HG02938 (cell line): ENCODE results near the gene DTX3.
"Not testable (repeated sequence)": the region's sequence is repeated elsewhere in the genome, so short reads cannot be mapped to it uniquely, and the experiment has no call there.

Source experiments
- ATAC-seq: cut with Tn5 transposase; IDR thresholded peaks from one replicate; pipeline ENCODE4 v1.9.1; 2021; ENCODE audit warnings: mild to moderate bottlenecking, moderate library complexity; ENCODE audit not compliant: unreplicated experiment

DTX3 gene

DNA sequence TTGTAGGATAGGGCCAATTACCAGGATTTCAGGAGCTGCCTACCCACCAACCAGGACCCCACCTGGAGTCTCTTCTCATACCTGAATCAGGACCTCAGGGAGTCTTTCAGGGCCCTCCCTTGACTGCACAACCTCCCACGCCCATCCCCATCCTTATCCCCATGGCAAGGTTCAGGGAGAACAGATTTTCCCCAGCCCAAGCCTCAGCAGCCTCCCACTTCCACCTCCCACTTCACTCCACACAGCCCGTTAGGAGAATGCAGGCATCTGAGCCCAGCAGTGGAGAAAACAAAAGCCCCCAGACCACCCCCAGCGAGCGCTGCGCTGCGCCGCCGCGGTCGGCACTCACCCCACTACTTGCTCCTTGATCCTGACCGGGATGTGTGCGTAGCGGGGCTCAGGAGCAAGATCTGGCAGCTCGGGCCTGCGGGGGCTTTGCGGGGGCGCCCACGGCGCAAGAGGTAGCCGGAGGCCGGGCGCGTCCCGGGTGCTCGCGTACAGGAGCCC lies 27.0 kb downstream of the DTX3 start:
- ATAC-seq: no peak

DNA sequence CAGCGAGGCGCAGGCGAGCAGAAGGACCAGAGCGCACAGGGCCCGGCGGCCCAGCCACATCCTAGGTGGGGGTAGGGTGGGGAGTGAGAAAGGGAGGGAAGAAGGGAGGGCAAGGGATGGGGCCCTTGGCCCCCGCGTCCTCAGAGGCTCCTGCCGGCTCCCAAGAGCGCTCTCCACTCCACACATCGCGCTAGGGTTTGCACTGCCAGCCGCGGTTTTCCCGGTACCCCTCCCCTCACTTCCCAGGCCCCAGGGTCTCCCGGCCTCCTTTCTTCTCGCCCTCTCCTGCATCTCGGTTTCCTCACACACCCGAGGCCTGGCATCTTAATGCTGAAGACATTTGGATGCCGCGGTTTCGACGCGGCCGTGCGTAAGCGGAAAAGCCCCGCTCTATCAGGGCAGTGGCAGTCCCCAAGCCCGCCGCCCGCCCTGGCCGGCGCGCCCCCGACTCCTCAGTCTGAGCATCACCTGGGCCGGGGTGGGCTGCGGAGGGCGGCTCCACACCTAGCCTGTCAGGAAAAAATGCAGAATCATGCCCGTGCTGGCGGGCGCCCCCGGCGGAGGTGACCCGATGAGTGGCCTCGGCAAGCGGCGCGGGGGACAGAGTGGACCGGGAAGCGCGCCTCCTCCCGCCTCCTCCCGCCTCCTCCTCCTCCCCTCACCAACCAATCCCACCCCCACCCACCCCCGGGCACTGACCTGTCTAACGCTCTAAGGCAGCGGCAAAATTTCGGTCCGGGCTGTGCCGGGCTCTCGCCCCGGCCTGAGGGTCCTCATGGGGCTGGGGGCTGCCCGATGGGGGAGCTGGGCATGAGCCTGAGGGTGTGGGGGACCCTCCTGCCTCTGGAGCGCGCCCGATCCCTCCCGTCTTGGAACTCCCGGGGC lies 27.7 kb downstream of the DTX3 start:
- ATAC-seq: no peak

DNA sequence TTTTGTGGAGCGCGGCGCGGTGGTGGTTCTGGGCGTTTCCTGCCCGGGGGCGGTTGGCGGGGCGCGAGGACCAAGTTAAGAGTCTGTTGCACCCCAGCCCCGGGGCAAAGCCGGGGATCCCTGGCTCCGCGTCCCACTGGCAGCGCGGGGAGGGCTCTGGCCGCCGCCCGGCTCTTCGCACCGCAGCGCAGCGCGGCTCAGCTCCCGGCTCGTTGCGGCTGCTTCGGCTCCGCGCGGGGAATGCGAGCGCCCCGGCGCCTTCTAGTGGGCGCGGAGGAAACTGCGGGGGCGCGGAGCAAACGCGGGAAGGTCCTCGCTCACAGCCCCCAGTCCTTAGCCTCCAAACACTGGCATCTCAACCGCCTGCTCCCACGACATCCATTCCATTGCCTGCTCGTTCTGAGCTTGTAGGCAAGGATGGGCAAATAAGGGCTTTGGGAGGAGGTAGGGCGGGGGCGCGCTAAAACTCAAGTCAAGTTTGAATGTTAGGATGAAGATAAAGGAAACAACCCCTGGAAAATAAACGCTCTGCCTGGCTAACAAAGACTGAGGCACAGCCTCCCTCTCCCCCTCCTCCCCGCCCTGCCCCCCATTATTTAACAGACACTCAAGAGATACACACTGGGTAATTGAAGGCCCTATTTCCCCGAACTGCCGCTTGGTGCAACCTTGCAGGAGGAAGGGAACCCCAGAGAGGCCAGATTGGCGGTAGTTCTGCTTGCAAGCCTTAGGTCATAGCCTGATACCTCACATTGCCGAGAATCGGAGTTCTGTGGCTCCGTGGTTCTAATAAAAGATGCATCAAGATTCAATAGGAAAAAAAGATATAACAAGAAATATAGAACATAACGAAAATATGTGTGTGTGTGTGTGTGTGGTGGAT lies 28.6 kb downstream of the DTX3 start, which contains the start of gene B4GALNT1:
Gene B4GALNT1 (minus strand): TSS at position 244 of the 883 bp plus-strand sequence. CDS start 1,069 bp downstream, outside the sequence.
- no peak for ATAC-seq

DNA sequence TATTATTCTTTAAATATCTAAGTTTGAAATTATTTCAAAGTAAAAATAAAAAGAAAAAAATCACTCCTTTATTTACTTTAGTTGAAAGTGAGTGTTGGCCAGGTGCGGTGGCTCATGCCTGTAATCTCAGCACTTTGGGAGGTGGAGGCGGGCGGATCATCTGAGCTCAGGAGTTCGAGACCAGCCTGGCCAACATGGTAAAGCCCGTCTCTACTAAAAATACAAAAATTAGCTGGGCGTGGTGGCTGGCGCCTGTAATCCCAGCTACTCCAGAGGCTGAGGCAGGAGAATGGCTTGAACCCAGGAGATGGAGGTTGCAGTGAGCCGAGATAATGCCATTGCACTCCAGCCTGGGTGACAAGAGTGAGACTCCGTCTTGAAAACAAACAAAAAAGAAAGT lies 32.1 kb downstream of the DTX3 start:
- not testable (repeated sequence) for ATAC-seq

DNA sequence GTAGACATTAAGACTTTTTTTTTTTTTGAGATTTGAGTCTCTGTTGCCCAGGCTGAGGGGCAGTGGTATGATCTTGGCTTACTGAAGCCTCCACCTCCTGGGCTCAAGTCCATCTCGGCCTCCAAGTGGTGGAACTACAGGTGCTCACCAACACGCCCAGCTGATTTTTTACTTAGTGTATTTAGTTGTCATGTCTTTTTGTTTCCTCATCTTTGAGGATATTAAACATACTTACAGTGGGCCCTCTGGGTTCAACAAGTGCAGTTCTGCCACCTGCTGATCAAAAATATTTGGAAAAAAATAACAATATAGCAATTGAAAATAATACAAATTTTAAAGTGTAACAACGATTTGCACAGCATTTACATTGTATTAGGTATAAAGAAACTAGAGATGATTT lies 32.7 kb downstream of the DTX3 start:
- ATAC-seq: no peak

DNA sequence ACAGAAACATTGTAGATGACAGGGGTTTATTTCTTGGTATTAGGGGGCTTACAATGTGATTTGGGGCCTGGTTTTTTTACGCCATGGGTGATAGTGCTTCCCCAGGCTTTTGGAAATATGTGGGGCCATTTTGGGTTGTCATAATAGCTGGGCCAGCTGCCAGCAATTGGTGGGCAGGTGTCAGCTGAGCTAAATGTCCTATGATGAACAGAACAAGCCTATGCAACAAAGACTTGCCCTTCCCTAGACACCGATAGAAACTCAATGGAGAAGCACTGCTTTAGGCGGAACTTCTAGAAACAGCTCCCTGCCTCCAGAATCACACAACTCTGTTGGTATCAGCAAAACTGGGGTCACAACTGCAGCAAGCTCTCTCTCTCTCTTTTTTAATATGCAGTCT lies 33.5 kb downstream of the DTX3 start:
- ATAC-seq: no peak

DNA sequence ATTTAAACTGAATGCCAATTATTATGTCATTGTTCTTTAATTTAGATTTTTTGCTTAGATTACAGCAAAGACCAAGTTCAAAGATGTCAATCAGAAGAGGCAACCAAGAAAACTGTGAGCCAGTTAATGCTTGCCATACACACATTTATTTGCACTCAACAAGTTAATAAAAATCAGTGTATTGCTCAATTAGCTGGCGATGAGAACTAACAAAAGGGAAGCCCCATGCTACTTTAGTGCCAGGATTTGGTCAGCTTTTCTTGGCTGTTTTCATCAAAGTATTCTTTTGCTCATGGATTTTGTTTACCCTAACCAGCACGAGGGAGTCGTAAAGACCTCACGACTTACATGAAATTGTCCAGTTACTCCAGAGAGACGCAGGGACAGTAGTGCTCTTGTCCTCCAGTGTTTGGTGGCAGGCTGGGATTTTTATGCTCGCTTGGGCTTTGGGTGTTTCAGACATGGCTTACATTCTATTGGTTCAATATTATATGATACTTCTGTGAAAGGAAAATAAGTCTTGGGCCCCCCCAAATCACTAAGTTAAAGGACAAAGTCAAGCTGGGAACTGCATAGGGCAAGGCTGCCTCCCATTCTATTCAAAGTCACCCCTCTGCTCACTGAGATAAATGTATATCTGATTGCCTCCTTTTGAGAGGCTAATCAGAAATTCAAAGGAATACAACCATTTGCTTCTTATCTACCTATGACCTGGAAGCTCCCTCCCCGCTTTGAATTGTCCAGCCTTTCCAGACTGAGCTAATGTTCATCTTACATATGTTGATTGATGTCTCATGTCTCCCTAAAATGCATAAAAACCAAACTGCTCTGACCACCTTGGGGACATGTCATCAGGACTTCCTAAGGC lies 35.8 kb downstream of the DTX3 start:
- no peak for ATAC-seq

DNA sequence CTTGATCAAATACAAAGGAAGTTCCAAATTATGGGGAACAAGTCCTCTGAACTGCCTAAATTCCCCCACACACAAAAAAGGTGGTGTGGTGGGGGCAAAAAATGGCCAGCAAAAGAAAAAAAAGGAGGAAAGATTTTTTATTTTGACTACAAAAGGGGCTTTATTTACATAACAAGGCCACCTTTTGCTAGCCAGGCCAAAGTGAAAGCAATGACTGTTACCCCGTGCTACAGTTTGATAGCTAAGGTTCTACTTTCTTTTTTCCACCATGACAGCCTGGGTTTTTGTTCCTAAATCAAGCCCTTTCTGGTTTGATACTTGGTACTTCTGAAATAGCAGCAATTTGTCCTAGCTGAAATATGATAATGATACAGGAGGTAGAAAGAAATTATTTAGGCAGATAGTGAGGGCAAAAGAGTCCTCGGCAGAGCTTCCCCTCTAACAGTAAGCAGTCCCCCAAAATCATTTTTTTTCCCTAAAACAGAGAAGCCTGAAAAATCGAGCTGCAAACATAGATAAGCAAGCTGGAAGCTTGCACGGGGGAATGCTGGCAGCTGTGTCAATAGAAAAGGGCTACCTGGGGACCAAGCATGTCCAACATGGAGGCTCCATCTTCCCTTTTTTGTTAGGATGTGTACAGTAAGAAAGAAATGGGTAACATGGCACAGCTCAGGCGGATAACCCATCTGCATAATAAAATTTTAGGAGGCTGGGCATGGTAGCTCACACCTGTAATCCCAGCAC lies 37.2 kb downstream of the DTX3 start:
- no peak for ATAC-seq

DNA sequence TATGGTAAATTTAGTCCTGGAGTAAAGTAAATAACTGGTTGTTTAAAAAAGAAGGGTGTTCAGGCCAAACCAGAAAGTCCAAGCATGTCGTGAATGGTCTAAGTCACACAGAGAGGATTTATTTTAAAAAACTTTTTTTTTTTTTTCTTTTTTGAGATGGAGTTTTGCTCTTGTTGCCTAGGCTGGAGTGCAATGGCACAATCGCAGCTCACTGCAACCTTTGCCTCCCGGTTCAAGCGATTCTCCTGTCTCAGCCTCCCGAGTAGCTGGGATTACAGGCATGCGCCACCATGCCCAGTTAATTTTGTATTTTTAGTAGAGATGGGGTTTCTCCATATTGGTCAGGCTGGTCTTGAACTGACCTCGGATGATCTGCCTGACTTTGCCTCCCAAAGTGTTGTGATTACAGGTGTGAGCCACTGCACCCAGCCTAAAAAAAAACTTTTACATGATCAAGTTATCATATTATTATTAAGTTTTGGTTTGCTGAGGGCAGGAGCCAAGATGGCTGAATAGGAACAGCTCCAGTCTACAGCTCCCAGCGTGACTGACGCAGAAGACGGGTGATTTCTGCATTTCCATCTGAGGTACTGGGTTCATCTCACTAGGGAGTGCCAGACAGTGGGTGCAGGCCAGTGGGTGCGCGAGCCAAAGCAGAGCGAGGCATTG lies 41.5 kb downstream of the DTX3 start:
- ATAC-seq: not testable (repeated sequence)

DNA sequence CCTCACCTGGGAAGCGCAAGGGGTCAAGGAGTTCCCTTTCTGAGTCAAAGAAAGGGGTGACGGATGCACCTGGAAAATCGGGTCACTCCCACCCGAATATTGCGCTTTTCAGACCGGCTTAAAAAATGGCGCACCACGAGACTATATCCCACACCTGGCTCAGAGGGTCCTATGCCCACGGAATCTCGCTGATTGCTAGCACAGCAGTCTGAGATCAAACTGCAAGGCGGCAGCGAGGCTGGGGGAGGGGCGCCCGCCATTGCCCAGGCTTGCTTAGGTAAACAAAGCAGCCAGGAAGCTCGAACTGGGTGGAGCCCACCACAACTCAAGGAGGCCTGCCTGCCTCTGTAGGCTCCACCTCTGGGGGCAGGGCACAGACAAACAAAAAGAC lies 42.0 kb downstream of the DTX3 start:
- ATAC-seq: not testable (repeated sequence)

DNA sequence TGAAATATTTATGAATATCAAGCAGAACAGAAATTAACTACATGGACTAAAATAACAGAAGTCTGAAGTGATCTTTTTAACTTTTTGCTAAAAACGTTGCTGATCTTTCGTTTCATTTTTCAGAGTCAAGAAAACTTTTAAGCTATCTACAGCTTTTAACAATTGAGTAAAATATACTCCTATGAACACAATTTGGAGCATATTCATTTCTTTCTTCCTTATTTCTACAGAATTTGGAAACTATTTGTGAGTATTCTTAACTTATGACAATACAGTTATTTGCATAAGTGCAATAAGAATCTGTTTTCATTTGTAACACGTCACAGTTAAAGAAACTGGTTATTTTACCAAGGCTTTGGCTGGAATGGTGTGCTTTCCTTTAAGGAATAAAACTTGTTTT lies 49.4 kb downstream of the DTX3 start:
- ATAC-seq: no peak

DNA sequence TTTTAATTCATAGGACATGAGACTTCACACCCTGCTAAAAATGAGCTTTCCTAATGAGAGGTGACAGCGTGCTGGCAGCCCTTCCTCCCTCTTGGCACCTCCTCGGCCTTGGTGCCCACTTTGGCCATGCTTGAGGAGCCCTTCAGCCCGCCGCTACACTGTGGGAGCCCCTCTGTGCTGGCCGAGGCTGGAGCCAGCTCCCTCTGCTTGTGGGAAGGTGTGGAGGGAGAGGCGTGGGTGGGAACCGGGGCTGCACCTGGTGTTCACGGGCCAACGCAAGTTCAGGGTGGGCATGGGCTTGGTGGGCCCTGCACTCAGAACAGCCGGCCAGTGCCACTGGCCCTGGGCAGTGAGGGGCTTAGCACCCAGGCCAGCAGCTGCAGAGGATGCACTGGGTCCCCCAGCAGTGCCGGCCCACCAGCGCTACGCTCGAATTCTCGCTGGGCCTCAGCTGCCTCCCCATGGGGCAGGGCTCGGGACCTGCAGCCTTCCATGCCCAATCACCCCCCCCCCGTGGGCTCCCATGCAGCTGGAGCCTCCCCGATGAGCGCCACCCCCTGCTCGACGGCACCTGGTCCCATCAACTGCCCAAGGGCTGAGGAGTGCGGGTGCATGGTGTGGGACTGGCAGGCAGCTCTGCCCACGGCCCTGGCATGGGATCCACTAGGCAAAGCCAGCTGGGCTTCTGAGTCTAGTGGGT lies 51.1 kb downstream of the DTX3 start:
- no peak for ATAC-seq

DNA sequence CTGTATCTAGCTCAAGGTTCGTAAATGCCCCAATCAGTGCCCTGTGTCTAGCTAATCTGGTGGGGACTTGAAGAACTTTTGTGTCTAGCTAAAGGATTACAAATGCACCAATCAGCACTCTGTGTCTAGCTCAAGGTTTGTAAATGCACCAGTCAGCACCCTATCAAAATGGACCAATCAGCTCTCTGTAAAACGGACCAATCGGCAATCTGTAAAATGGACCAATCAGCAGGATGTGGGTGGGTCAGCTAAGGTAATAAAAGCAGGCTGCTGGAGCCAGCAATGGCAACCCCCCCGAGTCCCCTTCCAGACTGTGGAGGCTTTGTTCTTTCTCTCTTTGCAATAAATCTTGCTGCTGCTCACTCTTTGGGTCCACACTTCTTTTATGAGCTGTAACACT lies 51.8 kb downstream of the DTX3 start:
- ATAC-seq: not testable (repeated sequence)

DNA sequence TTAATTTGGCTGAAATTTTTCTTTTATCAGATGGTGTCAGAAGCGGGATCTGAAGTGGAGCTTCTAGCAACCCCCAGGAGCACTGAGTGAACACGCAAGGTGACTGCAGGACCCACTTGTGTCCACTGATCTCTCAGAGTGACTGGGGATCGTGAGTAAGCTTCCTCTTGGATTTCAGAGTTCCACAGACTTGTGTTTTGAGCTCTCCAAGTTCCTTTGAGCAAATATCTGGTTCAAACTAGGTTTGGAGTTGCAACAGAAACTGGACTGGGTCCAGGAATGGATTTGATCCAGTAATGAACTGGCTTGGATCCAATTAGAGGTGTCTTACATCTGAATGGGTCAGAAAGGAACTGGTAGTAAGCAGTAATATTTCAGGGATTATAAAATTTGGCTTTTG lies 53.1 kb downstream of the DTX3 start:
- no peak for ATAC-seq

DNA sequence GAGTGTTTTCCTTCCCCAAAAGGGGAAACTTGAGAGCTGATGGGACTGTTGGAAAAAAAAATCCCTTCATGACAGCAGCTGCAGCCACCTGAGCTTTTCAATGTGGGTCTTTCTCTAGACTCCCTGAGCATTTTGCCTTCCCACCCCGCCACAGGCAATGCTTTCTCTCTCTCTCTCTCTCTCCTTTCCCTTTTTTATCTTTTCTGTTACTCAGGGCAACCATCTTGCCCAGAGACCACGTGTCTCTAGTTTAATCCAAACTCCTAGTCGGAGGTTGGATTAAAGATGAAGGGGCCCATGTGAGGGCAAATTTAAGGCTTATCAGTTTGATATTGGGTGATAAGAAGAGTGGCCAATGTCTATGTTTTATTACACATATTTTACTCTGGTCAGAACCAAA lies 54.3 kb downstream of the DTX3 start:
- no peak for ATAC-seq
